Measurements from ENCODE around the gene KCNAB1.

DNA sequence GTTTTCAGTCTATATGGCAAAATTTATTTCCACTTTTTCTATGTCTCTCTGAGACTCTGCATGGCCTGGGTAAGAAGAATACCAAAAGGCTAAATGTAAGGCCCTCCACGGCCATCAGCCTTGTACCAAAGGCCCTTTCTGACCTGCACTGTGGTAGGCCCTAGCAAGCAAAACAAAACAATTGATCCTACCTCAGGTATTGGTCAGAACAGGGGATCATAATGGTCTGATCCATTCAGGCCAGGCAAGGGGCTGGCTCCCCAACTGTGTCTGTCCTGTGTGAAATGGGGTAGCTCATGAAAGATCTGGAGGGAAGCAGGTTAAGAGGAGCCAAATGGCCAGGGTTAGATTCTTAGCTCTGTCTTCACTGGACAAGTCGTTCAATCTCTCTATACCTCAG is 253.3 kb downstream of the KCNAB1 start:
- TF ChIP-seq CTCF (optimal IDR thresholded peaks at IDR 0.05 in 1 of 3, IDR thresholded peaks at IDR 0.05 in 1 of 3, conservative IDR thresholded peaks at IDR 0.05 in 1 of 3; ENCODE audit: extremely low read depth in 1 of 3, insufficient read depth in 2 of 3, low read length in 3 of 3) (no peak), EZH2 (IDR thresholded peaks at IDR 0.05; ENCODE audit: low read length) (no peak)

All from keratinocyte (primary cell).